CD4-positive, alpha-beta T cell treated with Interleukin-4 for 1 hour (primary cell): Measurements from ENCODE around the gene ENO3.
"Not testable (repeated sequence)": the region's sequence is repeated elsewhere in the genome, so short reads cannot be mapped to it uniquely, and the experiment has no call there.

Source experiments
- DNase-seq, 2 donors: peaks; one replicate each; pipeline ENCODE4 v3.0.0-alpha.2; 2020 to 2022

Gene ENO3

DNA sequence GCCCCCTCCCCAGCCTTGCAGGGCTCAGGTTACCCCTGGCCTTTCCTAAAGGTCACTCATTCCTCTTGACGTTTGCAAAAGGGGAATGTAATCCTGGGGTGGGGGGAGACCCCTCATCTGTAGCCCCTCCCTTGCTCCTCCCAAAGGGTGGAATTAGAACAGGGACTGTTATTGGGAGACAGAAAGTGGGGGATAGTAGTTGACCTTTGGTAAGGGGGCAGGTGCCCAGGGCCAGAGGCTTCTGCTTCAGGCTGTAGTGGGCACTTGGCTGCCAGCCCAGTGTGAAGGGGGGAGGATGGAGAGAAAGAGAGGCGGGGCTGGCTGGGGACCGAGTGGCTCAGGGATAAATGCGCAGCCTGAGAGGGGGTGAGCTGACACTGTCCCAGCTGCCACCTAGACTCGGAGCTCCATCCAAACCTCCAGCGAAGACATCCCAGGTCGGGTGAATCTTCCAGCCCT, at the start of gene ENO3:
Gene ENO3, plus strand, starts transcription at position 374 of the 459 bp plus-strand sequence. CDS start 711 bp downstream, outside the sequence.
- no peak for DNase-seq

DNA sequence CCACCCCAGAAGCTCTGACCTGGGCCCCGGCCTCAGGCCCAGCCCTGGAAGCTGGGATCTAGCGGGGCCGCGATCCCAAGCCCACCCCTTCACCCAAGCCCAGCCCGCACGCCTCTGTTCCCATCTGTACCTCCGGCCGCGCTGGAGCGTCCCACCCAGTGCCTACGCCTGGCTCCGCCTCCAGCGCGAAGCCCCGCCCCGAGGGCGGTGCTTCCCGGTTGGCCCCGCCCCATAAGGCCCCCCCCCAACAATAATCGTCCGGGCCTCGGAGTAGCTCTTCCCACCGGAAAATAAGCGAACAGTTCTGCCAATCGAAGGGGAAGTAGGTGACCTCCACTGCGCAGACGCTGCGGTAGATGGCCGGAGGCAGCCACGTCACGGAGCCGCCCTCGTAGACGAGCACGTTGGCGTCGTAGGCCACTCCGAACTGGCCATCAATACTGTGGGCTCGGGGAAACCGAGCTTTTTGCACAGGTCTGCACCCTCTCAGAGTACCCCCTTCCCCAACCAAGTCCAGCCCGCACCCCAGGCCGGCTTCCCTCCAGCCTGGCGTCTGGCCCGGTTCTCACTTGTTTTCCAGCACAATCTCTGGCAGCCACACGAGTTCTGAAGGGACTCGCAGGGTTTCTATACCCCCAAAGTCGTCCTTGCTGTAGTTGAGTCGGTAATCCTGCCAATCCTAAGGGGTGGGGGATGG, 49.1 kb upstream of the ENO3 start:
- peak; percentile 46 to 74 for DNase-seq

DNA sequence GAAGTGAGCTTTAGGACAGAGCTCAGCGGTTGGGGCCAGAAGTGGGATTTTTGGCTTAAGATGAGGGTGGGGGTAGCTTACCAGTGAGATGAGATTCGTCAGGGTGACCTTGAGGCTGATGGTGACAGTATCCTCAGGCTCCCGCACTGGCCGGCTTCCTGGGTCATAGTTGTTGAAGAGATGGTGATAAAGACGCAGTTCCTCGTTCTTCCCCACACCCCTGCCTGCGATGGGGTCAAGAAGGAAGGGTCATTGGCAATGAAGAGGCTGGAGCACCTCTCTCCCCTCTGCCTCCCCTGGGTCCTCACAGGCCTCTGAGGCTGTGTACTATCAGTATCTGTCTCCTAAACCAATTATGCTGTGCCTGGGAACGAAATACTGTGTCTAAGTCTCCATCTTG, 48.4 kb upstream of the ENO3 start:
- no peak for DNase-seq

DNA sequence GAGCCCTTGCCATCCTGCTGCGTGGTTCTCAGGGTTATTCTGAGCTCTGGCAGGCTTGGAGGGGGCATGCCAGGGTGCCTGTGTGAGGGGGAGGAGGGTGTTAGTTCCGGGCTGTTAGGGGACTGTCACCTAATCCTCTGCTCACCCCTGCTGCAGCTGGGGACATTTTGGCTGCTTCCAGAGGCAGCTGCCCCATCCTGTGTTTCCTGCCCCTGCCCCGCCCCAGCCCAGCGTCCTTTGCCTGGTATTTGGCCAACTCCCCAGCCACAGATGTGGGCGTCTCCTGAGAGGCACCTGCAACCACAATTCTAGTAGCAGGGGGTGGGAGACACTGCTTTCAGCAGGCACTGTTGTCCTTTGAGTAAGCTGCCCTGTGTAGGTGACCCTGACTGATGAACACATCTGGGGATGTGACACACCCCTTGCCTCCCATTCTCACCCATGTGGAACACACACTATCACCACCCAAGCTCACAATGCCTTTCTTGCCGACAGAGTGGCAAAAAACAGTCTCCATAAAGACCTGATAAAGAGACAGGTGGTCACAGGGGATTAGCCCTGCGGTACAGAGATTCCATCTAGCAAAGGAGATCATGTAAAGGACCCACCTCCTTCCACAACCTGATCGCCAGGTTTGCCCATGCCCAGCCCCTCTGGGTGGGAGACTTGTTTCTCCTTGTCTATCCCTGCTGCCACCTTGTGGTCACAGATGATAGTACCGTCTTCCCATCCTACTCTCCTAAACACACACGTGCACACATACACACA, 47.7 kb upstream of the ENO3 start, which contains the start of gene CHRNE:
Gene CHRNE, minus strand, starts transcription at position 48 of the 768 bp plus-strand sequence. Its CDS starts 35 bp downstream, at position 13.
- DNase-seq: peak; percentile 84 to 85

DNA sequence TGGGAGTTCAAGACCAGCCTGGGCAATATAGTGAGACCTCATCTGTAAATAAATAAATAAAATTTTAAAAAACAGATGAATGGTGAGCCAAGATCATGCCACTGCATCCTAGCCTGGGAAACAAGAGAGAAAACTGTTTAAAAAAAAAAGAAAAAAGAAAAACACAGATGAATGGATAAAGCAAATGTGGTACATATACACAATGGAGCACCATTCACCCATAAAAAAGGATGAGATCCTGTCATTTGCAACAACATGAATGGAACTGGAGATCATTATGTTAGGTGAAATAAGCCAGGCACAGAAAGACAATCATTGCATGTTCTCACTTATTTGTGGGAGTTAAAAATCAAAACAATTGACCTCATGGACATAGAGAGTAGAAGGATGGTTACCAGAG, 44.3 kb upstream of the ENO3 start:
- not testable (repeated sequence) for DNase-seq

DNA sequence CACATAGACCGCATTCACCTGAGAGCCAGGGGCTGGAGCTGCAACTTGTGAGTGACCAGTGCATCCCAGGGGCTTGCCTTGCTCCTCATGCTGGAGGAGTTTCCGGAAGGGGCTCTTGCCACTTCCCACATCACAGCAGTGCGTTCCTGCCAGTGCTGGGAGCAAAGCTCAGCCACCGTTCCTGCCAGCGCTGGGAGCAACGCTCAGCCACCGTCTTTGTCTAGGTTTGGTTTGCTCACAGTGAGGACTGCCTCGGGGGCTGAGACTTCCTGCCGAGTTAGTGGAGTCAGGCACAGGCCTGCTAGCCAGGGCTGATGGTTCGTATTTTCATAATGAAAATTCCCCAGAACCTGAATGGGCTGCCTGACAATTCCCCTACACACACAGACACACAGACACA, 42.6 kb upstream of the ENO3 start:
- DNase-seq: no peak

GRCh38 chr17:4908711-4909496, 42.0 kb upstream of the ENO3 start:
- peak; percentile 85 to 88 for DNase-seq

- DNase-seq: no peak
These were observed 36.9 kb upstream of the ENO3 start for GRCh38 chr17:4913994-4914393.

- DNase-seq: not testable (repeated sequence)
These were observed 36.4 kb upstream of the ENO3 start for GRCh38 chr17:4914551-4914950.

GRCh38 chr17:4919511-4920047, 31.3 kb upstream of the ENO3 start:
- DNase-seq: no peak

DNA sequence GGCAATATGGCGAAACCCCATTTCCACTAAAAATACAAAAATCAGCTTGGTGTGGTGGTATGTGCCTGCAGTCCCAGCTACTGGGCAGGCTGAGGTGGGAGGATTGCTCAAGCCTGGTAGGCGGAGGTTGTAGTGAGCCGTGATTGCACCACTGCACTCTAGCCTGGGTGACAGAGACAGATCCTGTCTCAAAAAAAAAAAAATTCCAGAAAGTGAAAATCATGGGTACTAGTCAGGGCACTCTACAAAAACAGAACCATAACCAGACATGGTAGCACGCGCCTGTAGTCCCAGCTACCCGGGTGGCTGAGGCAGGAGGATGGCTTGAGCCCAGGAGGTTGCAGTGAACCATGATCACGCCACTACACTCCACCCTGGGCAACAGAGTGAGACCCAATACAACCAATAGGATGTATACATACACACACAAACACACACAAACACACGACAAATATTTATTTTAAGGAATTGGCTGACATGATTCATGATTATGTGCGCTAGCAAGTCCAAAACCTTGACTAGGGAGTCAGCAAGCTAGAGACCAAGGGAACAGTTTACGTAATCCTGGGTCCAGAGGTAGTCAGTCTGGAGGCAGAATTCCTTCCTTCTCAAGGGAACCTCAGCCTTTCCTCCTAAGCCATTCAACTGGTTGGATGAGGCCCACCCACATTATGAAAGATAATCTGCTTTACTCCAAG, 30.4 kb upstream of the ENO3 start:
- DNase-seq: peak in 1 of 2 donors; percentile 51

DNA sequence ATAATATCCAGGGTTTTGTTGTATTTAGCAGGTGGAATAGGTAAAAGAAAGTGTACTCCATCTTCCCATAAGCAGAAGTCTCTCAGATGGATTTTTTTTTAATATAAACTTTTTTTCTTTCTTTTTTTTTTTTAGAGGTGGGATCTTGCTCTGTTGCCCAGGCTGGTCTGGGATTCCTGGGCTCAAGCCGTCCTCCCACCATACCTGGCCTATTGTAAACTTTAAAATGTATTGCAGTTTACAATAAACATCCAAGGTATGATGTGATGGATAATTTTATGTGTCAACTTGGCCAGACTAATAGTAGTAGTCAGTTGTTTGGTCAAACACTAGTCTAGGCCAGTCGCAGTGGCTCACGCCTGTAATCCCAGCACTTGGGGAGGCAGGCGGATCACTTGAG, 29.6 kb upstream of the ENO3 start:
- DNase-seq: no peak

DNA sequence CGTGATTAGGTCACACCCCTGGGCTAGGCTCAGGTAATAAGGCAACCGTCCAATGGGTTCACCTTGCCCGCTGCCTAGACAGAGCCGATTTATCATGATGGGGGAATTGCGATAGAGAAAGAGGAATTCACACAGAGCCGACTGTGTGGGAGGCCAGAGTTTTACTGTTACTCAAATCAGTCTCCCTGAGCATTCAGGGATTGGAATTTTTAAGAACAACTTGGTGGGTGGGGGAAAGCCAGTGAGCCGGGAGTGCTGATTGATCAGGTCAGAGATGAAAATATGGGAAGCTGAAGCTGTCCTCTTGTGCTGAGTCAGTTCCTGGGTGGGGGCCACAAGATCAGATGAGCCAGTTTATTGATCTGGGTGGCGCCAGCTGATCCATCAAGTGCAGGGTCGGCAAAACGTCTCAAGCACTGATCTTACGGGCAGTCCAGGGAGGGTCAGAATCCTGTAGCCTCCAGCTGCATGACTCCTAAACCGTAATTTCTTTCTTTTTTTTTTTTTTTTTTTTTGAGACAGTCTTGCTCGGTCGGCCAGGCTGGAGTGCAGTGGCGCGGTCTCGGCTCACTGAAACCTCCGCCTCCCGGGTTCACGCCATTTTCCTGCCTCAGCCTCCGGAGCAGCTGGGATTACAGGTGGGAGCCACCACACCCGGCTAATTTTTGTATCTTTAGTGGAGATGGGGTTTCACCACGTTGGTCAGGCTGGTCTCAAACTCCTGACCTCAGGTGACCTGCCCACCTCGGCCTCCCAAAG, 24.2 kb upstream of the ENO3 start:
- DNase-seq: not testable (repeated sequence)

DNA sequence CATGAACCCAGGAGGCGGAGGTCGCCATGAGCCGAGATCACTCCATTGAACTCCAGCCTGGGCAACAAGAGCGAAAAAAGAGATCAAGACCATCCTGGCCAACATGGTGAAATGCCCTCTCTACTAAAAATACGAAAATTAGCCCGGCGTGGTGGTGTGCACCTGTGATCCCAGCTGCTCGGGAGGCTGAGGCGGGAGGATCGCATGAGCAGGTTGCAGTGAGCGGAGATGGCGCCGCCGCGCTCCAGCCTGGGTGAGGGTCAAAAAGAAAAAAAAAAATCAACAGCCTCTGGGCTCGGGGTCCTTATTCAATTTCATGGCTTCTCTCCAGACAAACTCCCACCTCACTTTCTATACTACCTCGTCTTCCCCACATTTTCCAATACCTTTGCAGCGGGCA, 22.0 kb upstream of the ENO3 start:
- DNase-seq: no peak

DNA sequence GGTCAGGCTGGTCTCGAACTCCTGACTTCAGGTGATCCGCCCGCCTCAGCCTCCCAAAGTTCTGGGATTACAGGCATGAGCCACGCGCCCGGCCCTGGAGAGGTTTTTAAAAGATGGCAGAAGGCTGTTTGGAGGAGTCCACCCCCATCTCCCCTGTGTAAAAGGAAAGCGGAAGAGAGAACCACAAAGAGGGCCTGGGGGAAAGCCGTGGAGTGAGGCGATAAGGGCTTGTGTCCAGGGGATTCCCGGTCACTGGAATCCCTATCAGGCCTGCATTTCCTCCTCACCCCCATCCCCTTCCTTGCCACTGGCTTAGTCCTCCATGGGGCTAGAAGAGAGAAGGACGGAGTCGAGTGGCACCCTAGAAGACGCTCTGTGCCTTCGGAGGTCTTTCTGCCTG, 19.0 kb upstream of the ENO3 start, which contains the start of gene GP1BA:
Gene GP1BA, plus strand, starts transcription at position 315 of the 400 bp plus-strand sequence. CDS start 328 bp downstream, outside the sequence.
- no peak for DNase-seq

DNA sequence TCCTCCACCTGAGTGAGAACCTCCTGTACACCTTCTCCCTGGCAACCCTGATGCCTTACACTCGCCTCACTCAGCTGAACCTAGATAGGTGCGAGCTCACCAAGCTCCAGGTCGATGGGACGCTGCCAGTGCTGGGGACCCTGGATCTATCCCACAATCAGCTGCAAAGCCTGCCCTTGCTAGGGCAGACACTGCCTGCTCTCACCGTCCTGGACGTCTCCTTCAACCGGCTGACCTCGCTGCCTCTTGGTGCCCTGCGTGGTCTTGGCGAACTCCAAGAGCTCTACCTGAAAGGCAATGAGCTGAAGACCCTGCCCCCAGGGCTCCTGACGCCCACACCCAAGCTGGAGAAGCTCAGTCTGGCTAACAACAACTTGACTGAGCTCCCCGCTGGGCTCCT, 18.2 kb upstream of the ENO3 start:
- DNase-seq: no peak

DNA sequence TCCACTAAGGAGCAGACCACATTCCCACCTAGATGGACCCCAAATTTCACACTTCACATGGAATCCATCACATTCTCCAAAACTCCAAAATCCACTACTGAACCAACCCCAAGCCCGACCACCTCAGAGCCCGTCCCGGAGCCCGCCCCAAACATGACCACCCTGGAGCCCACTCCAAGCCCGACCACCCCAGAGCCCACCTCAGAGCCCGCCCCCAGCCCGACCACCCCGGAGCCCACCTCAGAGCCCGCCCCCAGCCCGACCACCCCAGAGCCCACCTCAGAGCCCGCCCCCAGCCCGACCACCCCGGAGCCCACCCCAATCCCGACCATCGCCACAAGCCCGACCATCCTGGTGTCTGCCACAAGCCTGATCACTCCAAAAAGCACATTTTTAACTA, 17.3 kb upstream of the ENO3 start:
- DNase-seq: no peak

- peak in 1 of 2 donors; percentile 16 for DNase-seq
These were observed 16.5 kb upstream of the ENO3 start for GRCh38 chr17:4934173-4934979.

DNA sequence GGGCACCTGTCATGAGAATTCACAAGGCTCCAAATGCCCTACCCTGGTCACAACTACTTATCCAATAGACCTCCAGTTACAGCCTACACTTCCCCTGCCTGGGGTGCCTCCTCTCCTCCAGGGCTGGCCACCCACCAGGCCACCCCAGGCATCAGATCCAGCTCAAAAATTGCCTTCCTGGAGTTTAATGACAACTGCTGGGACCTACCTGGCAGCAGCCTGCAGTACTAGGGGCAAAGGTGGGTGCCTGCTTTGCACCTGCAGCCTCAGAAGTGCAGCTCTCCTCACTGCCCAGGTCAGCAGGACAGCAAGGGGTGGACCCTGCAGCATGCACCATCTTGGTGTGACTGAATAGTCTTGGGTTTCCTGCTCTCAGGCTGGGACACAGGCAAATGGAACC, 15.3 kb upstream of the ENO3 start:
- no peak for DNase-seq

GRCh38 chr17:4936436-4936835, 14.5 kb upstream of the ENO3 start:
- no peak for DNase-seq

DNA sequence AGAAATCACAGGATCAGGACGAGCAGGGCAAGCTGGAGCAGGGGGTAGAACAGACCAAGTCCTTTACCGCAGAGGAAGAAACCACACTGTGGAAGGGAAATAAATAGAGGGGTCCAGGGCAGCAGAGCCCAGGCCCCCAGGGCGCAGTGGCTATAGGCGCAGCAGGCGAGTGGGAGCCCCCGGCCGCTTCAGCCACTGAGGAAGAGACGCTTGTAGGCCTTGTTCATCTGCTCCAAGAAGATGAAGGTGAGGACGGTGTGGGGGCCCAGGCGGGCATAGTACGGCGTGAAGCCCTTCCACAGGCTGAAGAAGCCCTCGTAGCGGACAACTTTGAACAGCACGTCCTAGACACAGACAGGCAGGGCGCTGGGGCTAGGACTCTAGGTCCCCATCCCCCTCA, 13.4 kb upstream of the ENO3 start:
- no peak for DNase-seq
